Psoas muscle (tissue), 8 donors: ENCODE results near the gene PPTC7. TPM values are rescaled to one million over a fixed set of nuclear protein-coding genes. Genes with fewer than 3 reads are reported as not detected.

Experiments used
- ATAC-seq, 4 donors: fragments of 200-7000 bp; cut with Tn5 transposase; one replicate each; pipeline ENCODE4 v1.9.1; 2020; ENCODE audit warnings: moderate library complexity in 3 of 4, mild to moderate bottlenecking in 2 of 4
- DNase-seq, 2 donors: peaks; one replicate each; pipeline ENCODE4 v3.0.0-alpha.2; 2020
- H3K27ac ChIP-seq: fragments of 200-600 bp; one replicate; pipeline ENCODE4 v1.8.0; 2022
- H3K27me3 ChIP-seq, 3 donors: fragments of 200-600 bp in 1 of 3; one replicate each; pipeline versions ENCODE4 v1.6.1 to v1.8.0; 2013 to 2022; ENCODE audit warnings: low read length in 2 of 3, mild to moderate bottlenecking in 2 of 3, moderate library complexity in 1 of 3; ENCODE audit not compliant: insufficient read depth in 3 of 3
- H3K36me3 ChIP-seq, 2 donors: fragments of 200-600 bp in 1 of 2; one replicate each; pipeline versions ENCODE4 v1.6.1 to v1.8.0; 2013 to 2022; ENCODE audit warnings: low read depth in 1 of 2, mild to moderate bottlenecking in 1 of 2, moderate library complexity in 1 of 2; ENCODE audit not compliant: insufficient read depth in 1 of 2
- H3K4me1 ChIP-seq: fragments of 200-600 bp; one replicate; pipeline ENCODE4 v1.8.0; 2022
- H3K4me3 ChIP-seq: fragments of 200-600 bp; one replicate; pipeline ENCODE4 v1.8.0; 2022; ENCODE audit warnings: mild to moderate bottlenecking
- H3K9me3 ChIP-seq: fragments of 200-600 bp; one replicate; pipeline ENCODE4 v1.8.0; 2022
- WGBS, 3 donors: extraction: QIAGEN DNeasy Blood & Tissue Kit; methylation state at CpG; one replicate each; pipeline versions ENCODE4 v1.1.6 to v1.1.7; 2013; 5-methylcytosine and 5-hydroxymethylcytosine counted together
- intact Hi-C, 2 donors: fragments of 100-400 bp; cut with DNase I; formaldehyde crosslinking; loops; one replicate each; pipeline versions ENCODE4 v1.11.0 to v1.14.2; 2022
- polyA plus RNA-seq, 3 donors: library from polyadenylated mRNA; stranded (reverse); fragments of 200-250 nt; gene quantifications; one replicate each; pipeline ENCODE4 v1.2.3, GENCODE V29; 2013
- total RNA-seq, 4 donors: library from RNA; stranded (reverse); fragmentation: NEBNext Ultra II Directional in 2 of 4; extraction: Animal tissue kit (Norgen Biotek cat#: 25700) in 2 of 4; gene quantifications; one replicate each; pipeline versions ENCODE4 v1.2.1 to v1.2.4, GENCODE V29; 2021 to 2023
- TF ChIP-seq, protein P1 (sequence below): fragments of 200-600 bp; IDR thresholded peaks from one replicate; pipeline ENCODE4 v1.8.0; 2022; ENCODE audit warnings: antibody characterized with exemption
- donor health status: healthy with polysubstance abuse.
- donor health status: DM: no; HTN: no; CAD: no; lungs with moderate emphysema.
- donor health status: Bipolar disorder and iron deficiency.
- donor health status: healthy.
- donor health status: DM: yes; HTN: yes; CAD: no.
- donor health status: DM: no; HTN: no; CAD: no.
- donor health status: DM: no; HTN: no; CAD: no.
- donor health status: DM: yes; HTN: yes; CAD: no.

Gene PPTC7
- total and polyA plus RNA-seq, 7 donors, result 54.6 to 213 (median 71.9) TPM

- Histone ChIP-seq H3K27me3 (no peaks in the 10 kb centered on the region), H3K4me3 (no peak overlapping the region), H3K27ac (no peak overlapping the region), H3K4me1 (peaks cover 28% of the 10 kb centered on the region), H3K36me3 (no peaks in the 10 kb centered on the region), H3K9me3 (no peaks in the 10 kb centered on the region)
- intact Hi-C loops, result loop anchor here in 1 of 2 donors (5.0 kb wide), 1 partner anchor 36 kb away; the partner anchor contains the start of genes FAM216A and GPN3
- DNase-seq (no peak), ATAC-seq (no peak)
- 75 to 79% (median 76%) methylated on average over 1 of the region's 1 CpG for WGBS, 3 donors
- TF ChIP-seq, protein P1, sequence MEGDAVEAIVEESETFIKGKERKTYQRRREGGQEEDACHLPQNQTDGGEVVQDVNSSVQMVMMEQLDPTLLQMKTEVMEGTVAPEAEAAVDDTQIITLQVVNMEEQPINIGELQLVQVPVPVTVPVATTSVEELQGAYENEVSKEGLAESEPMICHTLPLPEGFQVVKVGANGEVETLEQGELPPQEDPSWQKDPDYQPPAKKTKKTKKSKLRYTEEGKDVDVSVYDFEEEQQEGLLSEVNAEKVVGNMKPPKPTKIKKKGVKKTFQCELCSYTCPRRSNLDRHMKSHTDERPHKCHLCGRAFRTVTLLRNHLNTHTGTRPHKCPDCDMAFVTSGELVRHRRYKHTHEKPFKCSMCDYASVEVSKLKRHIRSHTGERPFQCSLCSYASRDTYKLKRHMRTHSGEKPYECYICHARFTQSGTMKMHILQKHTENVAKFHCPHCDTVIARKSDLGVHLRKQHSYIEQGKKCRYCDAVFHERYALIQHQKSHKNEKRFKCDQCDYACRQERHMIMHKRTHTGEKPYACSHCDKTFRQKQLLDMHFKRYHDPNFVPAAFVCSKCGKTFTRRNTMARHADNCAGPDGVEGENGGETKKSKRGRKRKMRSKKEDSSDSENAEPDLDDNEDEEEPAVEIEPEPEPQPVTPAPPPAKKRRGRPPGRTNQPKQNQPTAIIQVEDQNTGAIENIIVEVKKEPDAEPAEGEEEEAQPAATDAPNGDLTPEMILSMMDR, result no peak
These were observed 79.7 kb downstream of the PPTC7 start for GRCh38 chr12:110503432-110503831.

DNA sequence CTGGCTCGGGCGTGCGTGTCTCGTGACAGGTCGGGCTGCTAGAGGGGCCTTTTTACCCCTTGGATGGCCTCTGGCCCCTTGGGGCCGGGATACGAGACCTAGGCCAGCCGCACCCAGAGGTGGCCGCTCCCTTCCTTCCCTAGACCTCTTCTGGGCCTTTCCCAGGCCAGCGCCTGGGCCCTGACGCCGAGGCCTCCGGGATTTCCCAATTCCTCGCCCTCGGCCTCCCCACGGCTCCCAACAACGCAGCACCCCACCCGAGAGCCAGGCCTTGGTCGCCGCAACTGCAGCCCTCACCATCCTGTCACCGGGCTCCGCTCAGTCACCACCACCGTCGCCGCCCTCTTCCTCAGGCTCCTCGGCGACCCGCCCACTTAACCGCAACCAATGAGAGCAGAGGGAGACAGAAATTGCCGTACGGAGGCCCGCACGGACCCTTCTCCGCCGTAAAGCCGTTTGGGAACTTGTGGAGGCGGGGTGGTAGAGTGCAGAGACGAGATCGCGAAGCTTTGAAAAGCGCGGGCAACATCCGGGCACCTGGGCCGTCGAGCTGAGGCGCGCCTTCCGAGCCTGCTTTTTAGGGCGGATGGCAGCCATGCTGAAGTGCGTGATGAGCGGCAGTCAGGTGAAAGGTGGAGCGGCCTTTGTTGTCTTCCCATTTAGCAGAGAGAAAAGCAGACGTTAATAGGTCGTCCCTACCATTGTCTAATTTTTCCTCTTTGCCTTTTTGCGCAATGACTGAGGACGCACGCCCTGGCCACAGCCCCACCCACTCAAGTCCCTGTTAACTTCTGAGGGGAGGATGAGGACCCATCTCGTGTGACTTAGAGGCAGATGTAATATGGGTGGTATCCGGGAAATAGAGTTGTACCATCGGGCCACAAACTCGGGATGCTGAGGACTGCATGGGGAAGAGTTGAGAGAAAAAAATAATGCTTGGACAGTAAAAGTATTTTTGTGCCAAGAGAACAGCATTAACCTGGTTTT, 81.1 kb downstream of the PPTC7 start, which contains the start of the genes RAD9B and VPS29:
Gene RAD9B (plus strand): TSS at position 580 of the 987 bp plus-strand sequence. CDS start 7 bp downstream, at position 587.
Gene VPS29 (minus strand): TSS at position 360 of the 987 bp plus-strand sequence. CDS start 60 bp downstream, at position 300.
- peak within 1 kb of the TSS; percentile 96 for H3K27ac ChIP-seq
- H3K27me3 ChIP-seq, result no peaks in the 10 kb centered on the region
- H3K4me3 ChIP-seq, result peak within 1 kb of the TSS; percentile 98
- ATAC-seq (peak; percentile 94 to 98 (median 96)), DNase-seq (peak; percentile 99)
- intact Hi-C loops, result loop anchor here (2.0 to 5.0 kb wide), 2 partner anchors 33 to 35 kb away; partner anchors contain the start of genes FAM216A (in 2 of the 2) and GPN3 (in 2 of the 2)
- H3K9me3 ChIP-seq, result no peaks in the 10 kb centered on the region
- peaks cover 0 to 3% of the 10 kb centered on the region in 2 donors for H3K36me3 ChIP-seq
- WGBS, 3 donors, result 5 to 6% (median 6%) methylated on average over 60 to 61 of the region's 61 CpGs
- H3K4me1 ChIP-seq, result peaks cover 34% of the 10 kb centered on the region
- TF ChIP-seq, protein P1, result no peak

GRCh38 chr12:110501399-110501751, 81.7 kb downstream of the PPTC7 start:
- intact Hi-C loops, result loop anchor here (2.0 to 5.0 kb wide), 2 partner anchors 33 to 34 kb away; partner anchors contain the start of genes FAM216A (in 2 of the 2) and GPN3 (in 2 of the 2)
- Histone ChIP-seq H3K27ac (peak overlapping the region; percentile 96), H3K9me3 (no peaks in the 10 kb centered on the region), H3K27me3 (no peaks in the 10 kb centered on the region), H3K4me3 (peak overlapping the region; percentile 98), H3K36me3 (peaks cover 0 to 8% of the 10 kb centered on the region in 2 donors), H3K4me1 (peaks cover 39% of the 10 kb centered on the region)
- TF ChIP-seq, protein P1, result no peak
- WGBS, 3 donors, result 0 to 1% (median 0%) methylated on average over 17 of the region's 17 CpGs
- peak; percentile 63 to 82 (median 72) for ATAC-seq
- peak; percentile 32 to 70 for DNase-seq

DNA sequence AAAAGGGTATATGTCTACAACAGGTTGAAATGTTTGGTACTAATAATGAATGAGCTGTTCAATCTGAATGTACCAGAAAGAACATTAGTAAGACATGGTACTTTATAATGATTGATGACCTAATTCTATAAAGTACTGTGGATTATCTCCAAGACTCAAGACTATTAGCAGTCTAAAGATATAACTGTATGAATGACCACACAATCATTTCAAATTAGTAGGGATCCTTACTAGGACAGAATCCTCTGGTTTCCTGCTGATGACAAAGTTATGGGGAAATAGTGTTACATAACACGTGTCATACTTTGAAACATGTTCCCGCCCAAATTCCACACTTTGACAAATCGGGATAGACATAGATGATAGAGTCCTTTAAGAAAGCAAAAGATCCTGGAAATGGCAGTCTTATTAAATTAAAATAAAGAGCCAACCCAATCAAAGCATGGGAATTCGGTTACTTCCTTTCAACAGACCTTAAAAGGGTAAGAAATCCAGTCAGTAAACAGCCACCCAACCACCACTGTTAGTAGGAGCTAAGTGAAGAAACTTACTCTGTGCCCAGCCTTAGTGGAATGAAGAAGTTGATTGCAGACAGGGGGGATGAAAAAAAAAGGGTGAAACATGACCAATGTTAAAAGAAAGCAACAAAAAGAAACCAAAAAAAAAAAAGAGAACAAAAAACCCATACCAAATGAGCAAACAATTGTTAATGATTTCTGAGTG, 84.0 kb downstream of the PPTC7 start:
- WGBS, 3 donors, result 43 to 64% (median 46%) methylated on average over 4 of the region's 4 CpGs
- ATAC-seq (peak; percentile 20 to 35 (median 26)), DNase-seq (no peak)
- Histone ChIP-seq H3K27ac (peak overlapping the region; percentile 96), H3K27me3 (no peaks in the 10 kb centered on the region), H3K9me3 (no peaks in the 10 kb centered on the region), H3K36me3 (peaks cover 2 to 30% of the 10 kb centered on the region in 2 donors), H3K4me3 (no peak overlapping the region), H3K4me1 (peaks cover 39% of the 10 kb centered on the region)
- intact Hi-C loops, result no loop called here
- TF ChIP-seq, protein P1, result no peak

Other genes starting within 250 kb of the PPTC7 start
- gene ANAPC7, start 179.6 kb downstream of the PPTC7 start, total RNA-seq, result 10 to 100 TPM; 31.9 to 43.9 (median 40.2) TPM
- 10 to 100 TPM; 20.8 to 35.1 (median 24.0) TPM for gene ANAPC7, start 179.6 kb downstream of the PPTC7 start, polyA plus RNA-seq
- 10 to 100 TPM; 52.7 to 71.6 (median 59.7) TPM for gene ARPC3, start 133.0 kb downstream of the PPTC7 start, total RNA-seq
- 100 to 1,000 TPM; 115 to 168 (median 143) TPM for gene ARPC3, start 133.0 kb downstream of the PPTC7 start, polyA plus RNA-seq
- 10 to 100 TPM; 25.7 to 34.9 (median 27.6) TPM for gene GPN3, start 115.1 kb downstream of the PPTC7 start, total RNA-seq
- gene GPN3, start 115.1 kb downstream of the PPTC7 start, polyA plus RNA-seq, result 10 to 100 TPM; 26.0 to 41.7 (median 31.1) TPM
- gene FAM216A, start 114.5 kb downstream of the PPTC7 start, total RNA-seq, result 1 to 10 TPM; 2.1 to 8.3 (median 3.4) TPM
- 1 to 10 TPM; 1.7 to 4.0 (median 3.1) TPM for gene FAM216A, start 114.5 kb downstream of the PPTC7 start, polyA plus RNA-seq
- gene VPS29, start 81.2 kb downstream of the PPTC7 start, total RNA-seq, result 100 to 1,000 TPM in 3 of 4 donors, 10 to 100 TPM in 1; 70.4 to 136 (median 121) TPM
- 100 to 1,000 TPM; 168 to 216 (median 188) TPM for gene VPS29, start 81.2 kb downstream of the PPTC7 start, polyA plus RNA-seq
- gene RAD9B, start 81.0 kb downstream of the PPTC7 start, total RNA-seq, result 1 to 10 TPM; 1.1 to 4.2 (median 1.4) TPM
- 1 to 10 TPM in 2 of 3 donors, under 1 TPM in 1; 0.77 to 3.8 (median 2.6) TPM for gene RAD9B, start 81.0 kb downstream of the PPTC7 start, polyA plus RNA-seq
- 10 to 100 TPM in 3 of 4 donors, 1 to 10 TPM in 1; 8.6 to 23.5 (median 12.7) TPM for gene TCTN1, start 30.8 kb upstream of the PPTC7 start, total RNA-seq
- 10 to 100 TPM in 2 of 3 donors, 1 to 10 TPM in 1; 4.0 to 24.7 (median 12.1) TPM for gene TCTN1, start 30.8 kb upstream of the PPTC7 start, polyA plus RNA-seq
- gene HVCN1, start 105.8 kb upstream of the PPTC7 start, total RNA-seq, result 1 to 10 TPM; 1.7 to 8.9 (median 4.3) TPM
- 1 to 10 TPM; 1.4 to 6.4 (median 2.8) TPM for gene HVCN1, start 105.8 kb upstream of the PPTC7 start, polyA plus RNA-seq
- 100 to 1,000 TPM; 102 to 184 (median 135) TPM for gene PPP1CC, start 159.6 kb upstream of the PPTC7 start, total RNA-seq
- gene PPP1CC, start 159.6 kb upstream of the PPTC7 start, polyA plus RNA-seq, result 100 to 1,000 TPM in 2 of 3 donors, 10 to 100 TPM in 1; 82.5 to 222 (median 117) TPM